MM.1S (cell line): ENCODE data around the gene NHLRC4.

Source experiments
- DNase-seq: peaks from one replicate; pipeline ENCODE4 v3.0.0-alpha.2; 2015
- H2AFZ ChIP-seq: fragments of 300-600 bp; sonication (generic); 2 replicates; pipeline ENCODE4 v1.6.0; 2016; ENCODE audit warnings: antibody characterized with exemption, low read length
- H3F3A ChIP-seq: fragments of 300-600 bp; sonication (generic); 2 replicates; pipeline ENCODE4 v1.6.1; 2016; ENCODE audit warnings: mild to moderate bottlenecking, antibody characterized with exemption, low read length, moderate library complexity, mixed read lengths; ENCODE audit not compliant: insufficient read depth
- H3K27ac ChIP-seq: fragments of 300-600 bp; sonication (generic); 2 replicates; pipeline ENCODE4 v1.5.1; 2016; ENCODE audit warnings: mild to moderate bottlenecking, low read length
- H3K27me3 ChIP-seq: fragments of 300-600 bp; sonication (generic); replicated peaks from 2 replicates; pipeline ENCODE4 v1.6.0; 2016; ENCODE audit warnings: low read length; ENCODE audit not compliant: insufficient read depth
- H3K36me3 ChIP-seq: fragments of 300-600 bp; sonication (generic); replicated peaks from 2 replicates; pipeline ENCODE4 v1.6.1; 2016; ENCODE audit warnings: mild to moderate bottlenecking, low read length, mixed read lengths; ENCODE audit not compliant: insufficient read depth
- H3K4me1 ChIP-seq: fragments of 300-600 bp; sonication (generic); 2 replicates; pipeline ENCODE4 v1.6.1; 2016; ENCODE audit warnings: low read length, mixed read lengths
- H3K4me2 ChIP-seq: fragments of 300-600 bp; sonication (generic); 2 replicates; pipeline ENCODE4 v1.6.0; 2016; ENCODE audit warnings: low read depth, low read length
- H3K4me3 ChIP-seq: fragments of 300-600 bp; sonication (generic); 2 replicates; pipeline ENCODE4 v1.5.1; 2016; ENCODE audit warnings: low read length, mixed read lengths
- H3K79me2 ChIP-seq: fragments of 300-600 bp; sonication (generic); 2 replicates; pipeline ENCODE4 v1.6.1; 2016; ENCODE audit warnings: mixed run types, low read length, mixed read lengths
- H3K9ac ChIP-seq: fragments of 300-600 bp; sonication (generic); 2 replicates; pipeline ENCODE4 v1.6.1; 2016; ENCODE audit warnings: low read length, mixed read lengths
- H3K9me2 ChIP-seq: fragments of 300-600 bp; sonication (generic); replicated peaks from 2 replicates; pipeline ENCODE4 v1.6.1; 2016; ENCODE audit warnings: mild to moderate bottlenecking, low read length, mixed read lengths; ENCODE audit not compliant: insufficient read depth
- H3K9me3 ChIP-seq: fragments of 300-600 bp; sonication (generic); replicated peaks from 2 replicates; pipeline ENCODE4 v1.6.1; 2016; ENCODE audit warnings: mild to moderate bottlenecking, low read length, mixed read lengths; ENCODE audit not compliant: insufficient read depth
- H4K20me1 ChIP-seq: fragments of 300-600 bp; sonication (generic); 2 replicates; pipeline ENCODE4 v1.6.1; 2016; ENCODE audit warnings: mild to moderate bottlenecking, low read length, moderate library complexity, mixed read lengths; ENCODE audit not compliant: insufficient read depth
- EZH2 ChIP-seq: fragments of 300-600 bp; sonication (generic); optimal IDR thresholded peaks from 2 replicates; pipeline ENCODE3; 2017; ENCODE audit warnings: low read depth, mild to moderate bottlenecking, antibody characterized with exemption, low read length, mixed read lengths
- EZH2phosphoT487 ChIP-seq: fragments of 300-600 bp; sonication (generic); IDR thresholded peaks from 2 replicates; pipeline ENCODE4 v1.6.1; 2018; ENCODE audit warnings: antibody characterized with exemption, low read length
- TF ChIP-seq, protein P1 (sequence below): fragments of 300-600 bp; sonication (generic); IDR thresholded peaks from 2 replicates; pipeline ENCODE4 v1.5.1; 2016; ENCODE audit warnings: antibody characterized with exemption, low read length, mixed read lengths

Gene NHLRC4

GRCh38 chr16:578870-579405 is 12.1 kb downstream of the NHLRC4 start:
- DNase-seq, result peak; percentile 85
- Histone ChIP-seq H3K36me3 (no peaks in the 10 kb centered on the region), H4K20me1 (no peaks in the 10 kb centered on the region), H3K27ac (no peak overlapping the region), H3K4me3 (no peak overlapping the region), H3K9ac (no peak overlapping the region), H3K4me1 (no peaks in the 10 kb centered on the region), H3K4me2 (peak overlapping the region; percentile 51; the same call in 1 of the 2 replicates), H3K9me3 (no peaks in the 10 kb centered on the region), H3K79me2 (no peaks in the 10 kb centered on the region), H3K9me2 (no peaks in the 10 kb centered on the region), H3K27me3 (no peaks in the 10 kb centered on the region), H3F3A (no peaks in the 10 kb centered on the region), H2AFZ (no peak overlapping the region)
- TF ChIP-seq, protein P1, sequence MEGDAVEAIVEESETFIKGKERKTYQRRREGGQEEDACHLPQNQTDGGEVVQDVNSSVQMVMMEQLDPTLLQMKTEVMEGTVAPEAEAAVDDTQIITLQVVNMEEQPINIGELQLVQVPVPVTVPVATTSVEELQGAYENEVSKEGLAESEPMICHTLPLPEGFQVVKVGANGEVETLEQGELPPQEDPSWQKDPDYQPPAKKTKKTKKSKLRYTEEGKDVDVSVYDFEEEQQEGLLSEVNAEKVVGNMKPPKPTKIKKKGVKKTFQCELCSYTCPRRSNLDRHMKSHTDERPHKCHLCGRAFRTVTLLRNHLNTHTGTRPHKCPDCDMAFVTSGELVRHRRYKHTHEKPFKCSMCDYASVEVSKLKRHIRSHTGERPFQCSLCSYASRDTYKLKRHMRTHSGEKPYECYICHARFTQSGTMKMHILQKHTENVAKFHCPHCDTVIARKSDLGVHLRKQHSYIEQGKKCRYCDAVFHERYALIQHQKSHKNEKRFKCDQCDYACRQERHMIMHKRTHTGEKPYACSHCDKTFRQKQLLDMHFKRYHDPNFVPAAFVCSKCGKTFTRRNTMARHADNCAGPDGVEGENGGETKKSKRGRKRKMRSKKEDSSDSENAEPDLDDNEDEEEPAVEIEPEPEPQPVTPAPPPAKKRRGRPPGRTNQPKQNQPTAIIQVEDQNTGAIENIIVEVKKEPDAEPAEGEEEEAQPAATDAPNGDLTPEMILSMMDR, result peak; percentile 90
- TF ChIP-seq EZH2 (no peak), EZH2phosphoT487 (no peak)

DNA sequence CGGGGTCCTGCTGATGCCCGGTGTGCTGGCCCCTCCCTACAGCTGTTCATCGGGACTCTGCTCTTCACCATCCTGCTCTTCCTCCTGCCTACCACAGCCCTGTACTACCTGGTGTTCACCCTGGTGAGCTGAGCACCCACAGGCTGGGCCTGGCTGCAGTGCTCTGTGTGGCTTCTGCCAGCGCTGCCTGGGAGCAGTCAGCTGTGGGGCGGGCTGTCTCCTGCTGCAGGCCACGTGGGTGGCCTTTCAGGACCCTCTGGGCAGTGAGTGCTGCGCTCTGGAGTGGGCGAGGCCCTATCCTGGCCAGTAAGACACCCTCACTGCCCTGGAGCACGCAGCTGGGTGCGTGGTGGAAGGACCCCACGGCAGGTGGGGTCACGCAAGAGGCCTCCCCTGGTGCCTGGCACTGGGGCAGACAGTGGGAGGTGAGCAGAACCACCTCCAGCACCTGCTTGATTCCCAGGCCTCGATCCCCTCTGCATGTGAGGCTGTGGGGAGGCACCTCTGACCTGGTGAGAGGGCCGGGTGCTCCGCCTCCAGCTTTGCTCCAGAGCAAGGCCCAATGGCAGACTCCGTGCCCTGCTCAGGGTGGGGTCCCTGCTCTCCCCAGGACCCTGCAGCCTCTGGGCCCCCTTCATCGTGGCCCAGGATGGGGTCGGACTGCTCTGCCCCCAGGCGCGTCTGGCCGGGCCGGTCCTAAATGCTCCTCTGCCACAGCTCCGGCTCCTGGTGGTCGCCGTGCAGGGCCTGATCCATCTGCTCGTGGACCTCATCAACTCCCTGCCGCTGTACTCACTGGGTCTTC is 13.5 kb downstream of the NHLRC4 start:
- Histone ChIP-seq H3K27me3 (no peaks in the 10 kb centered on the region), H3K4me3 (no peak overlapping the region), H3K9ac (no peak overlapping the region), H3K79me2 (no peaks in the 10 kb centered on the region), H3K4me1 (no peaks in the 10 kb centered on the region), H3K9me2 (no peaks in the 10 kb centered on the region), H3K36me3 (no peaks in the 10 kb centered on the region), H3K27ac (no peak overlapping the region), H2AFZ (no peak overlapping the region), H3K9me3 (no peaks in the 10 kb centered on the region), H4K20me1 (no peaks in the 10 kb centered on the region), H3K4me2 (no peak overlapping the region), H3F3A (no peaks in the 10 kb centered on the region)
- TF ChIP-seq EZH2 (no peak), EZH2phosphoT487 (no peak)
- TF ChIP-seq, protein P1, result no peak
- no peak for DNase-seq

DNA sequence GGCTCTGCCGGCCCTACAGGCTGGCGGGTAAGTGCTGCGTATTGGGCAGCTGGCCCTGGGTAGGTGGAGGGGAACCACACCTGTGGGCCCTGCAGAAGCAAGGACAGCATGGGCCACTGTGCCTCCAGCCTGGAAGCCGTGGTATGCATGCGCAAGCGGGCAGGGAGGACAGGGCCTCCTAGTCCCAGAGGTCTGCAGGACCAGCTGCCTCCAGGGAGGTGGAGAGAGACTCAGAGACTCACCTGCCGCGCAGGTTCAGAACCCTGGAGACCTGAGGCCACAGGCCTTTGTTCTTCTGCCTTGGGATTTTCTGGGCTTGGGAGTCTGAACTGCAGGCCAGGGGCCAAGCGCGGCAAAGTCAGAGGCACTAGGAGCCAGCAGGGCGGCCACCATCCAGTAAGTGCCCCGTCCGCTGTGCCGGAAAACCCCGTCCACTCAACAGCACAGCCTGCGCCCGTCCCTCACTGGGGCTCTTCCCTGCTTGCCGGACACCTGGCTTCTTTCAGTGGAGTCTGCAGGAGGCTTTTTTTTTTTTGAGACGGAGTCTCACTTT is 14.2 kb downstream of the NHLRC4 start:
- Histone ChIP-seq H3K9ac (no peak overlapping the region), H3K4me3 (no peak overlapping the region), H3K79me2 (no peaks in the 10 kb centered on the region), H3K36me3 (no peaks in the 10 kb centered on the region), H3K9me2 (no peaks in the 10 kb centered on the region), H3K4me1 (no peaks in the 10 kb centered on the region), H3K9me3 (no peaks in the 10 kb centered on the region), H3K27me3 (no peaks in the 10 kb centered on the region), H4K20me1 (no peaks in the 10 kb centered on the region), H3K27ac (no peak overlapping the region), H3F3A (no peaks in the 10 kb centered on the region), H2AFZ (no peak overlapping the region), H3K4me2 (no peak overlapping the region)
- no peak for DNase-seq
- TF ChIP-seq EZH2phosphoT487 (no peak), EZH2 (no peak)
- TF ChIP-seq, protein P1, result no peak
